GM19324 (cell line): Measurements from ENCODE around the gene KLHL29.
"Not testable (repeated sequence)": the region's sequence is repeated elsewhere in the genome, so short reads cannot be mapped to it uniquely, and the experiment has no call there.

Experiments
- ATAC-seq: cut with Tn5 transposase; IDR thresholded peaks from one replicate; pipeline ENCODE4 v1.9.1; 2021; ENCODE audit warnings: mild to moderate bottlenecking, moderate library complexity; ENCODE audit not compliant: unreplicated experiment, low FRiP score

The KLHL29 gene

GRCh38 chr2:23391237-23391736, 6.3 kb downstream of the KLHL29 start:
- not testable (repeated sequence) for ATAC-seq

GRCh38 chr2:23393722-23394121, 8.7 kb downstream of the KLHL29 start:
- no peak for ATAC-seq

- ATAC-seq = no peak
These were observed 9.7 kb downstream of the KLHL29 start for GRCh38 chr2:23394700-23395099.

GRCh38 chr2:23397478-23397877, 12.5 kb downstream of the KLHL29 start:
- ATAC-seq = no peak

- ATAC-seq = no peak
These were observed 14.8 kb downstream of the KLHL29 start for GRCh38 chr2:23399674-23400261.

GRCh38 chr2:23400703-23401102, 15.7 kb downstream of the KLHL29 start:
- no peak for ATAC-seq

- ATAC-seq = no peak
These were observed 16.6 kb downstream of the KLHL29 start for GRCh38 chr2:23401427-23402204.

- no peak for ATAC-seq
These were observed 17.3 kb downstream of the KLHL29 start for GRCh38 chr2:23402205-23402740.

- no peak for ATAC-seq
These were observed 19.4 kb downstream of the KLHL29 start for GRCh38 chr2:23404426-23404825.

- no peak for ATAC-seq
These were observed 24.3 kb downstream of the KLHL29 start for GRCh38 chr2:23409248-23409647.

GRCh38 chr2:23410596-23410995, 25.6 kb downstream of the KLHL29 start:
- no peak for ATAC-seq

- ATAC-seq = no peak
These were observed 26.9 kb downstream of the KLHL29 start for GRCh38 chr2:23411752-23412431.

- no peak for ATAC-seq
These were observed 27.7 kb downstream of the KLHL29 start for GRCh38 chr2:23412556-23413155.

GRCh38 chr2:23413641-23414040, 28.7 kb downstream of the KLHL29 start:
- ATAC-seq = no peak

- no peak for ATAC-seq
These were observed 29.1 kb downstream of the KLHL29 start for GRCh38 chr2:23414106-23414505.

- ATAC-seq = no peak
These were observed 29.9 kb downstream of the KLHL29 start for GRCh38 chr2:23414871-23415270.

GRCh38 chr2:23417310-23417709, 32.3 kb downstream of the KLHL29 start:
- no peak for ATAC-seq

GRCh38 chr2:23418056-23418455, 33.1 kb downstream of the KLHL29 start:
- ATAC-seq = no peak

GRCh38 chr2:23418461-23418911, 33.5 kb downstream of the KLHL29 start:
- ATAC-seq = no peak

- ATAC-seq = no peak
These were observed 34.5 kb downstream of the KLHL29 start for GRCh38 chr2:23419171-23420090.
